ENCODE data around the gene DPCD.
"Not testable (repeated sequence)": the region's sequence is repeated elsewhere in the genome, so short reads cannot be mapped to it uniquely, and the experiment has no call there.

DPCD gene

GRCh38 chr10:101588879-101589278 is 758 bp downstream of the DPCD start:
- DNase-seq = no peak

DNA sequence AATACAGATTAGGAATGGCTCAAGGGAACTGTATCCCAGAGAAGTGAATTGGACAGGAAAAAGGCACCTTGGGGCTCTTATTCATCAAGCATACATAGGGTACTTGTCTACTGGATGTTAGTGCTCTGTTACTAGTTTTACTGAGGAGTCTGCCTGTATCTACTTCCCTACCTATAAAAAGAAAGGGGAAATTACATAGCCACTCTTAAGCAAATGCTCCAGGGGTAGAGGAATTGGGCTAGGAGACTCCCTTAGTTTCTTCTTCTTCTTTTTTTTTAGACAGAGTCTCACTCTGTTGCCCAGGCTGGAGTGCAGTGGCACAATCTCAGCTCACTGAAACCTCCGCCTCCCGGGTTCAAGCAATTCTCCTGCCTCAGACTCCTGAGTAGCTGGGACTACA is 5.2 kb downstream of the DPCD start:
- not testable (repeated sequence) for DNase-seq

GRCh38 chr10:101595591-101596433 is 7.7 kb downstream of the DPCD start:
- DNase-seq = no peak

DNA sequence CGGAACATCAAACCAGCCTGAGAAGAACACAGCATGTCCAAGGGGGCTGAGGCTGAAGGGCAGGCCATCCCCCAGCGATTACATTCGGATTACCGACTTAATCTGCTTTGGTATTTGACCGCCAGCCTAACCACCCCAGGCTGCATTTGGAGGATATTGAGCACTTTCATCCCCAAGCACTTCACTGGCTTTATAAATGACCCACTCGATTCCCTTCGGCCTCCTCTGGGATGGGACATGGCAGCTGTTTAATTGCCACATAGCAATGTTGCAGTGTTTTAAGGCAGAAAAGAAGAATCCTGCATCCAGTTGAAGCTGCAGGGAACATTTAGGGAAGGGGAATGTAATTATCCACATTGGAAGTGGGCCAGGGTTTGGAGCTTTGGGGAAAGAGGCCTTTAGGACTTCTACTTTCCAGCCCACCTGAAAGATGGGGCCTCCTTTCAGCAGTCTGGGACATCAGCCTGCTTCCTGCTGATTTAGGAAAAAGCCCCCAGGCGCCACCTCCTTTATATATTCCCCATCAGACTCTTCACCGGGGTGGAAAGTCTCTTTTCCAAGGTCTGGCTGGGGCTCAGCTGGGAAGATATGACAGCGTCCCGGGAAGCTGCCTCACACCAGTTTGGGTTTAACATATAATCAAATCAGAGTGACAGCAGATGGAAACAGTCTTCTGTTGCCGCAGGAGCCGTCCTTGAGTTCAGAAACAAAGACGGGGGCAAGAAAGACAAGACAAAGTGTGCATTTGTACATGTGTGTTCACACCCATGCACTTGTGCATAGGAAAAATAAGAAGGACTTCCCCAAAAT is 9.2 kb downstream of the DPCD start:
- DNase-seq = no peak

- no peak for DNase-seq
These were observed 13.4 kb downstream of the DPCD start for GRCh38 chr10:101601541-101601940.

DNA sequence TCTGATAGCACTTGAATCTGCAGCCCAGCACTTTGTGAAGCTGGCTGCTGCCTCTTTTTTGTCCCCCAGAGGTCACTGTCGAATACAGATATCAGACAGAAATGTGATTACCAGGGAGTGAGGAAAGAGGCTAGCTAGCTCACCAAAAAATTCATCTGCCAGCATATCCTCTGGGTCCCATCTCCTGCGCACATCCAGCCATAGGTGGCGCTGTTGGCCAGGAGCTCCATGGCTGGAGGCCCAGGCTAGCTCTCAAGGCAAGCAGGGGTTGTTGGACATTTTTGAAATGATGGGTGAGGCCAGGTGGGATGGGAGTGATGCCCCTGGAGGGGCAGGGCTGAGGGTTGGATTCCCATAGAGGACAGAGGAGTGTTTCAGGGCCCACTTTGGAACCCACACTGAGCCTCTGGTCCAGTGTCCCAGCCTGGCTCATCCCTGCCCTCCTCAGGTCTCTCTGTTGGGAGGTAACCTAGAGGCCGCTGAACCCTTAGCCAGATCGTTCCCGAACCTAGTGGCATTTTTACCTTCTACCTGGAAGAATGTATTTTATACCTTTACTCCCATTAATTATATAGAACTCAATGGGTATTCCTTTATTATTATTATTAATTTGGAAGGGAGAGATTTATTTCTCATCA is 14.8 kb downstream of the DPCD start:
- DNase-seq = peak; percentile 45

DNA sequence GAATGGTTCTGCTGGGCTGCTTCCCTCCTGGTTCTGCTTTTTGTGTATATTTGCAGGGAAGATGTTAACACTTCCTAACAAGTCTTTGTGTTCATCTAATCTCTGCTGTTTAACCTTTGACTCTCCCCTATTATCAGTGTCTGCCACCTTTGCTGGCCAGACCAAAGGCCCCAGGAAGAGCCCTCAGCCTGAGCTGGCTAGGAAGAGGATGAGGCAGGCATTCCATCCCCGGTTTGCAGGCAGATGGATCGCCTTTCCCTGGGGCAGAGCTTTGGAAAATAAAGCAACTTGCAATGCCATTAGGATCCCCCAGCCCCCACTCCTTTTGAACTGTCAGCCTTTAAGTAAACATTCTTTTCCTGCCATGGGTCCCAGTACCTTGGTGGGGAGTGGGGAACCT is 19.0 kb downstream of the DPCD start:
- no peak for DNase-seq

DNA sequence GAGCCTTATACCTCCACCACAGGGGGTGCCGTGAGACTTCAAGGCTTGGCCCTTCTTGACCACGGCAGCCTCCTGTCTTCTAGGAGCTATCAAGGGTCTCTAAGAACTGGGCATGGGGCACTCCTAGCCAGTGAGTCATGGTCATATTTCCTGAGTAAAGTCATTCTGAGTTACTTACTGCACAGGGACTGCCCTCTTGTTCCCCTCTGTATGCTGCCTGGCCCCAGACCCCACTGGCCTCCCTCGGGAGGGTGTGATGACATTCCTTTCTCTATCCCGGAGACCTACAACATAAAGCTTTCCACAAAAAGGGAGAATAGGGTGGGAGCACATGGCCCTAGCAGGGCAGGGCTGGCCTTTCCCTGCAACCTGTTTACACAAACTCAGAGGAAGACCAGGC is 21.4 kb downstream of the DPCD start:
- DNase-seq = no peak

DNA sequence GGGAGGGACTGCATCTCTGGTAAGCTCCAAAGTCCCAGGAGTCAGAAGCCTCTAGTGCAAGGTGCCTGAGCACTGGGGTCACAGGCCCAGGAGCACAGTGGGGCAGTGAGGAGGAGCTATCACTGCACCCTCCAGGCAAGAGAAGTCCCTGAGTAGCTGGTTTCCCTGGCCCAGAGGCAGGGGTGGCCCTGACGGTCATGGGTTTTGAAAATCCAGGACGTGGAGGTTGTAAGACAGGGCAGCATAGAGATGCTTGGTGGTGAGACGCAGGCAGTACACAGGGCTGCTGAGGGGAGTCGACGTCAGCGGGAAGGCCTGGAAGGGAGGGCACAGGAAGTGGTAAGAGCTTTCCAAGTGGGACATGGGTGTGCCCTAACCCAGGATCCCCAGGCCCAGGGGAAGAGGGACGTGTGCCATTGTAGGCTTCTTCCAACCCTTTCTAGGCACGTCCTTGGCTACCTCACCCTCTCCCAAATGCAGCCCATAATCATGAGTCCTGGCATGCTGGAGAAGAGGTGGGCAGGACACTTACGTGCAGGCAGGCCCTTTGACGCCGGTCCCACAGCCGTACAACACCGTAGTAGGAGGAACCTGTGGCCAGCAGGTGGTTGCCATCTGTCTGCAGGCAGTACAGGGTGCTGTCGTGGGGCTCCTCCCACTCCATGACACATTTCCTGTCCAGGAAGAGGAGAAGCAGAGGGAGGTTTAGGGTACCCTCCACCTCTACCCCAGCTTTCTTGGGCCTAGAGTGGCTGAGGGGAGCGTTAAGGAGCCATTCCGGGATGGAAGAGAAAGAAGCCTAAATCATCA is 23.2 kb downstream of the DPCD start:
- DNase-seq = no peak

DNA sequence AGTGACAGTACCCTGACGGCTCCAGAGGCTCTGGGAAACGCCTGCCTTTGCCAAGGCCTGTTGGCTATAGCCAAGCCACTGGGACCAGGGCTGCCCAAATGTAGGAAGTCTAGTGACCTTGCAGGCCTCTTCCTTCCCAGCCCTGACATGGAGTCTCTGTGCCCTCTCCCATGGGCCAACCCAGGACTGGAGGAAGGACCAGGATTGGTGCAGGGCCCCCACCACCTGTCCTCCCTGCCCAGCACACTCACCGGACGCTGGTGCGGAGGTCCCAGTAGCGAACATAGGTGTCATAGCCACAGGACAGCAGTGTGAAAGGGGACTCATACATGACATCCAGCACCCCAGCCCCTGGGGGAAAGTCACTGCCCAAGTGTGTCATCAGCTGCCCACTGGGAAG is 24.0 kb downstream of the DPCD start:
- DNase-seq = no peak

DNA sequence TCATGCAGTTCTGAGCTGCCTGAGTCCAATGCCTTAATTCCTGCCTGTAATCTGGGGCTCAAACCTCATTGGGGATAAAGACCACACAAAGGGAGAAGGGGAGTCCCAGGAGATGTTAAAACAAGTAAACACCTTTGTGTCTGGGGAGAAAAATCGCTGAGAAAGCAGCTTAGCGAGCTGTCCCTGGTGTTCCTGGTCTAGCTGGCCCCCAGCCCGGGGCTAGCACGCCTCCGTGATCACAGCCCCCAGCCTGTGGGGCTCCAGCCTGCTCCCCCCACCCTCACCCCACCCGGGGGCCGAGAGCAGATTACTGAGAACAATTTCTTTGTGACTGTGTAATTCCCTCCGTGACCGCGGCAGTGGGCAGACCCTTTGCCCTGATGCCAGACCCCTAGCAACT is 24.8 kb downstream of the DPCD start:
- DNase-seq = no peak

- DNase-seq = no peak
These were observed 25.5 kb downstream of the DPCD start for GRCh38 chr10:101613646-101614045.

- DNase-seq = no peak
These were observed 26.8 kb downstream of the DPCD start for GRCh38 chr10:101614663-101615524.

GRCh38 chr10:101615525-101616116 is 27.5 kb downstream of the DPCD start:
- no peak for DNase-seq

- no peak for DNase-seq
These were observed 28.4 kb downstream of the DPCD start for GRCh38 chr10:101616415-101617101.

DNA sequence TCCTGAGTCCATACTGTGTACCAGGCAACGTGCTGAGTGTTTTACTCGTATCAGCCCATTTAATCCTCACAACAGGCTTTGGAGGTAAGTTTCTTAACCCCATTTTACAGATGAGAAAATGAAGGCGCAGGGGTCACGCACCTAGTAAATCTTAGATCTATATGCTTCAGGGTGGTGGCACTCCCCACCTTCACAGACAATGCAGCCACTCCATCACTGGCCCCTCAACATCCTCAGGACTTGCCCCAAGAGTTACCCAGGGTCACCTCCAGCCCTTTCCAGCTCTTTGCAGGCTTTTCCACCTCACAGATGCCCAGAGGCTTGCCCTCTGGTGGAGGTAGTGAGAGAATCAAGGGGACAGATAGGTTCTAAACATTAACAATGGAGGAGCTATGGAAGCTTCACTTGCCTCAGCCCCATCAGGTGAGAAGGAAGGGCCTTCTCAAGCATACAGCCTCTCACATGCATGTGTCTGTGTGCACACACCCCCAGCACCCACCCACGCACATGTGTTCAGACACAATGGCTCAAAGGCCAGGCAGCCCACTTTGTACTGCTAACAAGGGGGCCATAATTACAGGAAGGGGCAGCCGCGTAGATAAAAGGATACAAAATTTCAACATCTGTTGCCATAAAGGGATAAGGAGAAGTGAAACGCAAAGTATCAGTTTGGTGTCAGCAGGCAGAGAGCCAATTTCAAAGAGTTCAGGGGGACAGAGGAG is 29.1 kb downstream of the DPCD start:
- no peak for DNase-seq

DNA sequence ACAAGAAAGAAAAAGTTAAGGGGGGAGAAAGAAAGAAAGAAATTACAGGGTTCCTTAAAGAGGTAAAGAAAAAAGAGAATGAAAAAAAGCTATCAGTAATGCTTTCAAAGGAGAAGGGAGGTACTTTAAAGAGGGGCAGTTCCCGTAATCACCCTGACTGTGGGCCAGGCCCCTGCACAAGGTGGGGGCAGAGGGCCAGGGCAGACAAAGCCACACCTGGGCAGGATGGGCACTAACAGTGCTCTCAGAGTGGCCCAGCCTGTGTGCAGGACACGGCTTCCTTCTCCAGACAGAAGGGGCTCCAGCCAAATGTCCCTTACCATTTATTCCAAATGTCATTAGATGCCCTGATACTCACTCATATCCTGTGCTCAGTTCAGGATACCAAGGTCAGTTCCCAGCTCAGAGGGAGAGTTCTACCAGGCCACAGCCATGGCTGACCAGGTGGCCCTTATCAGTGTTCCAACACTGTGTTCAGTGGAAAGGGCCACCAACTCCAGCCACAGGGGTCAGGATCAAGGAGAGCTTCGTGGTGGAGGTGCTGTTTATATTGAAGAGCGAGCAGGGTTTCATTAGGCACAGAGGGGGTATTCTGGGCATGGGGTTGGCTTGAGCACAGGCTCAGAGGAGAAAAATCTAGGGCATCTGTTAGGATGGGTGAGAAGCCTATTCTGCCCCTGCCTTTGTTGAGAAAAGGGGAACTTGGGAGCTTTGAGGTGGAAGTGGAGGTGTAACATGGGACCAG is 29.9 kb downstream of the DPCD start:
- DNase-seq = no peak

GRCh38 chr10:101618871-101619270 is 30.8 kb downstream of the DPCD start:
- no peak for DNase-seq

DNA sequence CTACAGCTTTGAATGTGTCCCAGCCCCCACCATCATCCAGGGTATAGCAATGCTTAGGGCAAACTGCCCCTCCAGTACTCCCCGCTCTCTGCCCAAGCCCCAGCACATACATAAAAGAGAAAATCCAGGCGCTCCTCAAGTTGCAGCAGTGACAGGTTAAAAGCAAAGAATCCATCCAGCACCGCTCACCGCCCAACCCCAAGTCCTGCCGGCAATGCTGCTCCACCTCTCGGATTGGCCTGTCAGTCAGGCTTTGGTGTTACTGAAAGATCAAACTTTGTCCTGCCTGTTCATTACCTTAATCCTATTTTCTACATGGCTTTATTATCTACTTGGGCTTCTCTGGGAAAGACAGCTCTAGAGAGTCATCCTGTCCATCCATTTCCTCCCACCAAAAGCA is 31.9 kb downstream of the DPCD start:
- no peak for DNase-seq
